SK-N-SH treated with all-trans-retinoic acid at 6 μM for 48 hours (cell line): ENCODE data around the gene VCP.

ENCODE experiments used
- ATAC-seq: fragments of 200-7000 bp; cut with Tn5 transposase; 3 replicates; pipeline ENCODE4 v1.9.1; 2020; ENCODE audit warnings: mild to moderate bottlenecking, moderate library complexity
- ARNTL ChIP-seq: fragments of 450-650 bp; formaldehyde crosslinking; IDR thresholded peaks from 2 replicates; pipeline ENCODE4 v1.5.0; 2020; ENCODE audit warnings: low read depth, mild to moderate bottlenecking, moderate library complexity, borderline replicate concordance
- BACH2 ChIP-seq: fragments of 250-450 bp; sonication (Bioruptor Pico); IDR thresholded peaks from 2 replicates; pipeline ENCODE4 v1.9.0; 2021; ENCODE audit warnings: mild to moderate bottlenecking, borderline replicate concordance
- CSDC2 ChIP-seq: fragments of 250-450 bp; sonication (Bioruptor Pico); IDR thresholded peaks from 2 replicates; pipeline ENCODE4 v1.5.0; 2020; ENCODE audit warnings: mild to moderate bottlenecking, moderate library complexity
- ESRRG ChIP-seq: fragments of 250-450 bp; sonication (Bioruptor Pico); IDR thresholded peaks from 2 replicates; pipeline ENCODE4 v1.6.1; 2021; ENCODE audit warnings: mild to moderate bottlenecking
- GLIS3 ChIP-seq: fragments of 250-450 bp; sonication (Bioruptor Pico); IDR thresholded peaks from 2 replicates; pipeline ENCODE4 v1.5.0; 2020; ENCODE audit warnings: mild to moderate bottlenecking, moderate library complexity
- ISL1 ChIP-seq: fragments of 250-450 bp; sonication (Bioruptor Pico); IDR thresholded peaks from 2 replicates; pipeline ENCODE4 v2.1.2; 2022; ENCODE audit warnings: mild to moderate bottlenecking, moderate library complexity
- OSR1 ChIP-seq: fragments of 250-450 bp; sonication (Bioruptor Pico); IDR thresholded peaks from 2 replicates; pipeline ENCODE4 v1.8.0; 2022; ENCODE audit warnings: moderate library complexity, mild to moderate bottlenecking, inconsistent platforms
- PPARA ChIP-seq: fragments of 250-450 bp; sonication (Bioruptor Pico); IDR thresholded peaks from 2 replicates; pipeline ENCODE4 v1.5.0; 2020; ENCODE audit warnings: mild to moderate bottlenecking, borderline replicate concordance
- RARB ChIP-seq: fragments of 250-450 bp; sonication (Bioruptor Pico); IDR thresholded peaks from 2 replicates; pipeline ENCODE4 v1.8.0; 2021; ENCODE audit warnings: mild to moderate bottlenecking, moderate library complexity
- SNAI2 ChIP-seq: fragments of 250-450 bp; sonication (Bioruptor Pico); IDR thresholded peaks from 2 replicates; pipeline ENCODE4 v1.5.0; 2020; ENCODE audit warnings: mild to moderate bottlenecking, moderate library complexity
- TCF4 ChIP-seq: fragments of 250-450 bp; sonication (Bioruptor Pico); IDR thresholded peaks from 2 replicates; pipeline ENCODE4 v1.8.0; 2021; ENCODE audit warnings: mild to moderate bottlenecking, moderate library complexity, borderline replicate concordance
- TOX ChIP-seq: fragments of 250-450 bp; sonication (Bioruptor Pico); IDR thresholded peaks from 2 replicates; pipeline ENCODE4 v1.8.0; 2021; ENCODE audit warnings: mild to moderate bottlenecking, moderate library complexity, borderline replicate concordance
- ZC3H10 ChIP-seq: fragments of 250-450 bp; sonication (Bioruptor Pico); IDR thresholded peaks from 2 replicates; pipeline ENCODE4 v1.5.1; 2021; ENCODE audit warnings: mild to moderate bottlenecking, moderate library complexity
- ZFP3 ChIP-seq: fragments of 250-450 bp; sonication (Bioruptor Pico); IDR thresholded peaks from 2 replicates; pipeline ENCODE4 v1.5.0; 2020; ENCODE audit warnings: mild to moderate bottlenecking, moderate library complexity
- ZFP30 ChIP-seq: fragments of 450-650 bp; formaldehyde crosslinking; IDR thresholded peaks from 2 replicates; pipeline ENCODE4 v1.5.0; 2022; ENCODE audit warnings: mild to moderate bottlenecking, moderate library complexity
- ZNF565 ChIP-seq: fragments of 450-650 bp; formaldehyde crosslinking; conservative IDR thresholded peaks from 2 replicates; pipeline ENCODE4 v1.5.0; 2020; ENCODE audit warnings: low read depth, mild to moderate bottlenecking, moderate library complexity
- ZNF70 ChIP-seq: fragments of 450-650 bp; formaldehyde crosslinking; IDR thresholded peaks from 2 replicates; pipeline ENCODE4 v1.5.0; 2020; ENCODE audit warnings: mild to moderate bottlenecking, moderate library complexity
- ZNF8 ChIP-seq: fragments of 450-650 bp; formaldehyde crosslinking; IDR thresholded peaks from 2 replicates; pipeline ENCODE4 v1.5.0; 2020; ENCODE audit warnings: mild to moderate bottlenecking, moderate library complexity
- TF ChIP-seq, protein P1 (sequence below): fragments of 250-450 bp; sonication (Bioruptor Pico); IDR thresholded peaks from 2 replicates; pipeline ENCODE4 v1.8.0; 2020; ENCODE audit warnings: mild to moderate bottlenecking, moderate library complexity, borderline replicate concordance
- TF ChIP-seq, protein P2 (sequence below): fragments of 250-450 bp; sonication (Bioruptor Pico); IDR thresholded peaks from 2 replicates; pipeline ENCODE4 v1.5.1; 2021; ENCODE audit warnings: mild to moderate bottlenecking, moderate library complexity
- TF ChIP-seq, protein P3 (sequence below): fragments of 250-450 bp; sonication (Bioruptor Pico); IDR thresholded peaks from 2 replicates; pipeline ENCODE4 v1.8.0; 2021; ENCODE audit warnings: low read depth, mild to moderate bottlenecking, moderate library complexity, borderline replicate concordance
- TF ChIP-seq, protein P4 (sequence below): fragments of 250-450 bp; sonication (Bioruptor Pico); IDR thresholded peaks from 2 replicates; pipeline ENCODE4 v1.5.1; 2020; ENCODE audit warnings: low read depth, mild to moderate bottlenecking, moderate library complexity

The VCP gene

DNA sequence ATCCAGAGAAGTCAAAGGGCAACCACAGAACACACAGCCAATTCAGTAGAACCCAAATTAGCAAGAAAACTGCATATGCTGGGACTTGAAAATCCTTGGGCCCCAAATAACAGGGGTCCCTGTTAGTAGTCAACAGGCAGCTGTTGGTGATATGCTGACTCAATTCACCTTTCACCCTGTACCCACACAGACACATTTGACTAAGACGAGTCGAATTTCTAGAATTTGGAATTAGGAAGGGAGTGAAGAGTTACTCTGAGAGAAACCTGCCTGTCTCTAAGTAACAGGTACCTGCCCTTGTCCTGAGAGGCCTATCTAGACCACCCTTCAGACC lies 821 bp upstream of the VCP start:
- TF ChIP-seq TOX (CRISPR knock-in tag): no peak
- no peak for TF ChIP-seq OSR1
- TF ChIP-seq ZNF70 (CRISPR knock-in tag): no peak
- TF ChIP-seq SNAI2 (CRISPR knock-in tag): no peak
- ATAC-seq: no peak

DNA sequence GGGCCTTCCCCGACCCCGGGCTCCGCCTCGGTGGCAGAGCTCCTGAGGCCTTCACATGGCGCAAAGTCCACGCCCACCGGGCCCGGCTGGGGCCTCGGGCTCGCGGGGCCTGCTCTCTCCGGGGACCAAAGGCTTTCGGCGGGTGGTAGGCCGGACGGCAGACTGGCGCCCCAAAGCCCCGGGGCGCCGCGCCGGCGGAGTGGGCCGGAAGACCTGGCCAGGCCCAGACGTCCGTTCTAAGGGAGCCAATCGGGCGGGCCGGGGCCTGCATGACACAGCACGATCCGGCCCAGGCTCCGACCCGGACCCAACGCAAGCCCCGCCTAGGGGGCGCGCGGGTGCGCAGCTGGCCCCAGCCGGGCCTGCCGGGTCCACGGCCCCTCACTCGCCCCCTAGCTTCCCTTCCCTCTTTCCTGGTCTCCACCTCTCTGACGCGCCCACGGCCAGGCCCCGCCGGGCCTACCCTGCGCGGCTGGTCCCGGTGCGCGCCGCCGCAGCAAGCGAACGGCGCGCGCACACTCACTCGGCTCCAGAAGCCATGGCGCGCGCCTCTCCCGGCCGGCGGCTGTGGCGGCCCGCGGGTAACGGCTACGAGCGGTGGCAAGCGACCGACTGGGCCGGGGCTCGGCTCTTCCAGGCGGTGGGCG lies 488 bp downstream of the VCP start:
- peak; percentile 81 for ATAC-seq
- peak; percentile 62; the same call in 1 of the 2 replicates for TF ChIP-seq ZFP3 (CRISPR knock-in tag)
- no peak for TF ChIP-seq TCF4 (CRISPR knock-in tag)
- no peak for TF ChIP-seq SNAI2 (CRISPR knock-in tag)
- no peak for TF ChIP-seq ZNF8 (CRISPR knock-in tag)
- TF ChIP-seq TOX (CRISPR knock-in tag): no peak
- TF ChIP-seq BACH2 (CRISPR knock-in tag): no peak
- TF ChIP-seq, protein P1, sequence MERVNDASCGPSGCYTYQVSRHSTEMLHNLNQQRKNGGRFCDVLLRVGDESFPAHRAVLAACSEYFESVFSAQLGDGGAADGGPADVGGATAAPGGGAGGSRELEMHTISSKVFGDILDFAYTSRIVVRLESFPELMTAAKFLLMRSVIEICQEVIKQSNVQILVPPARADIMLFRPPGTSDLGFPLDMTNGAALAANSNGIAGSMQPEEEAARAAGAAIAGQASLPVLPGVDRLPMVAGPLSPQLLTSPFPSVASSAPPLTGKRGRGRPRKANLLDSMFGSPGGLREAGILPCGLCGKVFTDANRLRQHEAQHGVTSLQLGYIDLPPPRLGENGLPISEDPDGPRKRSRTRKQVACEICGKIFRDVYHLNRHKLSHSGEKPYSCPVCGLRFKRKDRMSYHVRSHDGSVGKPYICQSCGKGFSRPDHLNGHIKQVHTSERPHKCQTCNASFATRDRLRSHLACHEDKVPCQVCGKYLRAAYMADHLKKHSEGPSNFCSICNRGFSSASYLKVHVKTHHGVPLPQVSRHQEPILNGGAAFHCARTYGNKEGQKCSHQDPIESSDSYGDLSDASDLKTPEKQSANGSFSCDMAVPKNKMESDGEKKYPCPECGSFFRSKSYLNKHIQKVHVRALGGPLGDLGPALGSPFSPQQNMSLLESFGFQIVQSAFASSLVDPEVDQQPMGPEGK (CRISPR knock-in tag): 0 out of 2 replicates have a peak, but pooled peaks have one; percentile 17
- TF ChIP-seq, all 23 proteins: peak for 2

DNA sequence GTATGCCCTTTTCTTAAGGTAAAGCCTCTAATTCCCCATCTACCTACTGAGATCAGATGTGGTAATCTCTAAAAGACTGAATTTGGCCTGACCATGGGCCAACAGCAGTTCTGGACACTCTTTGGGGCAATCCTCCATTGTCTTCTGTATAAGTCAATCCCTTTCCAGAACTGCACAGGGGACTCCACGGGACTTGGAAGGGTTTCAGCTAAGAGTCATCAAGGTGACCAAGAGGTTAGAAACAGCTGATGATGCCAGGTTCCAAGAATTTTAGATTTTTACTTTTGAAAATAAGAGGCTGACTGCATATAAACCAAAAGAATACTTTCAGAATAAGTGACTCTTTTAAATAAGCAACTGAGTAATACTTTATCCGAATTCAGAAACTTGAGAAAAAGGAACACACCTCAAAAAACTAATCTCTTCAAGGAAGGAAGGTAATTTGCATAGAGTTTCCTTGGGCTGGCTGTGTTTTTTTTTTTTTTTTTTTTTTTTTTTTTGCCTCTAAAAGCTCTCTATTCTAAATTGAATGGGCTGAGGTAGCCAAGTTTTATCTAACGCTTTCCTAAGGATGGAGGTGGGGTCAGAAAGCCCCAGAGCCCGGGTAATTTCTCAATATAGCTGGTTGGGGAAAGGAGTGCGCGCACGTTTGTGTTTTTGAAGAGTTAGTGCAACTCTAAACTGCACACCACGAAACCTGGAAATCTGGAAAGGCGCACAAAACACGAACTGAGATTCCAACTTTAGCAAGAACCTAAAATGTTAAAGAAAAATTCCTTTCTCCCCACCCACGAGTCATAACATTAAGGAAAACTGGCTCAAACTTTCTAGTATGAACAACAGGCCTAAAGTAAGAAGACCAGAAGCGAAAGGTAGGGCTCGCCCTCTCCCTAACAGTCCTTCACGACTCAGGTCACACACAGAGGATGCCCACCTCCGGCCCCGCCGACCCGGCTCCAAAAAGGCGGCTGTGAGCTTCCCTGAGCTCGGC lies 1.3 kb downstream of the VCP start:
- ATAC-seq: no peak

More for the DNA sequence above, 1.3 kb downstream of the VCP start:
- TF ChIP-seq, protein P2, sequence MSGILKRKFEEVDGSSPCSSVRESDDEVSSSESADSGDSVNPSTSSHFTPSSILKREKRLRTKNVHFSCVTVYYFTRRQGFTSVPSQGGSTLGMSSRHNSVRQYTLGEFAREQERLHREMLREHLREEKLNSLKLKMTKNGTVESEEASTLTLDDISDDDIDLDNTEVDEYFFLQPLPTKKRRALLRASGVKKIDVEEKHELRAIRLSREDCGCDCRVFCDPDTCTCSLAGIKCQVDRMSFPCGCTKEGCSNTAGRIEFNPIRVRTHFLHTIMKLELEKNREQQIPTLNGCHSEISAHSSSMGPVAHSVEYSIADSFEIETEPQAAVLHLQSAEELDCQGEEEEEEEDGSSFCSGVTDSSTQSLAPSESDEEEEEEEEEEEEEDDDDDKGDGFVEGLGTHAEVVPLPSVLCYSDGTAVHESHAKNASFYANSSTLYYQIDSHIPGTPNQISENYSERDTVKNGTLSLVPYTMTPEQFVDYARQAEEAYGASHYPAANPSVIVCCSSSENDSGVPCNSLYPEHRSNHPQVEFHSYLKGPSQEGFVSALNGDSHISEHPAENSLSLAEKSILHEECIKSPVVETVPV (CRISPR knock-in tag): no peak
- TF ChIP-seq ZFP30 (CRISPR knock-in tag) (no peak), ZNF565 (CRISPR knock-in tag) (no peak), ISL1 (CRISPR knock-in tag) (no peak), PPARA (CRISPR knock-in tag) (no peak), ARNTL (no peak), OSR1 (no peak), ZC3H10 (CRISPR knock-in tag) (no peak), ESRRG (CRISPR knock-in tag) (no peak), BACH2 (CRISPR knock-in tag) (no peak), GLIS3 (CRISPR knock-in tag) (no peak), TOX (CRISPR knock-in tag) (no peak), RARB (CRISPR knock-in tag) (no peak), CSDC2 (CRISPR knock-in tag) (no peak), TCF4 (CRISPR knock-in tag) (no peak), ZFP3 (CRISPR knock-in tag) (no peak)
- TF ChIP-seq, protein P1 (CRISPR knock-in tag): no peak
- TF ChIP-seq, protein P3, sequence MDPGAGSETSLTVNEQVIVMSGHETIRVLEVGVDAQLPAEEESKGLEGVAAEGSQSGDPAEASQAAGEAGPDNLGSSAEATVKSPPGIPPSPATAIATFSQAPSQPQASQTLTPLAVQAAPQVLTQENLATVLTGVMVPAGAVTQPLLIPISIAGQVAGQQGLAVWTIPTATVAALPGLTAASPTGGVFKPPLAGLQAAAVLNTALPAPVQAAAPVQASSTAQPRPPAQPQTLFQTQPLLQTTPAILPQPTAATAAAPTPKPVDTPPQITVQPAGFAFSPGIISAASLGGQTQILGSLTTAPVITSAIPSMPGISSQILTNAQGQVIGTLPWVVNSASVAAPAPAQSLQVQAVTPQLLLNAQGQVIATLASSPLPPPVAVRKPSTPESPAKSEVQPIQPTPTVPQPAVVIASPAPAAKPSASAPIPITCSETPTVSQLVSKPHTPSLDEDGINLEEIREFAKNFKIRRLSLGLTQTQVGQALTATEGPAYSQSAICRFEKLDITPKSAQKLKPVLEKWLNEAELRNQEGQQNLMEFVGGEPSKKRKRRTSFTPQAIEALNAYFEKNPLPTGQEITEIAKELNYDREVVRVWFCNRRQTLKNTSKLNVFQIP (CRISPR knock-in tag): no peak
- TF ChIP-seq, protein P4, sequence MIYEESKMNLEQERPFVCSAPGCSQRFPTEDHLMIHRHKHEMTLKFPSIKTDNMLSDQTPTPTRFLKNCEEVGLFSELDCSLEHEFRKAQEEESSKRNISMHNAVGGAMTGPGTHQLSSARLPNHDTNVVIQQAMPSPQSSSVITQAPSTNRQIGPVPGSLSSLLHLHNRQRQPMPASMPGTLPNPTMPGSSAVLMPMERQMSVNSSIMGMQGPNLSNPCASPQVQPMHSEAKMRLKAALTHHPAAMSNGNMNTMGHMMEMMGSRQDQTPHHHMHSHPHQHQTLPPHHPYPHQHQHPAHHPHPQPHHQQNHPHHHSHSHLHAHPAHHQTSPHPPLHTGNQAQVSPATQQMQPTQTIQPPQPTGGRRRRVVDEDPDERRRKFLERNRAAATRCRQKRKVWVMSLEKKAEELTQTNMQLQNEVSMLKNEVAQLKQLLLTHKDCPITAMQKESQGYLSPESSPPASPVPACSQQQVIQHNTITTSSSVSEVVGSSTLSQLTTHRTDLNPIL: no peak
